Testis (tissue), 3 donors: ENCODE results near the gene PDZD7. TPM values are rescaled to one million over a fixed set of nuclear protein-coding genes. Genes with fewer than 3 reads are reported as not detected.

Source experiments
- DNase-seq: peaks from one replicate; pipeline ENCODE4 v3.0.0-alpha.2; 2019
- H3K27ac ChIP-seq, 2 donors: fragments of 200-600 bp; sonication (generic); one replicate each; pipeline ENCODE4 v1.5.1; 2019
- H3K27me3 ChIP-seq: fragments of 200-600 bp; sonication (generic); one replicate; pipeline ENCODE4 v1.5.1; 2019
- H3K36me3 ChIP-seq: fragments of 200-600 bp; sonication (generic); one replicate; pipeline ENCODE4 v1.5.1; 2017; ENCODE audit warnings: low read depth; ENCODE audit errors: missing control alignments
- H3K4me1 ChIP-seq: fragments of 200-600 bp; sonication (generic); one replicate; pipeline ENCODE4 v1.5.1; 2019
- H3K4me3 ChIP-seq, 2 donors: fragments of 200-600 bp; sonication (generic); one replicate each; pipeline ENCODE4 v1.5.1; 2017 to 2019
- H3K9me3 ChIP-seq: fragments of 200-600 bp; sonication (generic); one replicate; pipeline ENCODE4 v1.5.1; 2017
- POLR2A ChIP-seq: fragments of 450-650 bp; IDR thresholded peaks from one replicate; pipeline ENCODE4 v1.6.1; 2017; ENCODE audit warnings: antibody characterized with exemption, mild to moderate bottlenecking, moderate library complexity
- WGBS, 2 donors: methylation state at CpG; one replicate each; pipeline ENCODE4 v1.1.5; 2018; 5-methylcytosine and 5-hydroxymethylcytosine counted together
- intact Hi-C: fragments of 100-400 bp; cut with DNase I; formaldehyde crosslinking; loops from one replicate; pipeline ENCODE4 v1.15.1; 2023; ENCODE audit warnings: low total_unique reads
- polyA plus RNA-seq: library from polyadenylated mRNA; stranded (reverse); fragments of 350-450 nt; fragmentation: Illumina TruSeq; extraction: RNeasy Lipid Tissue Mini Kit (QIAGEN cat#74804); gene quantifications from one replicate; pipeline ENCODE4 v1.2.3, GENCODE V29; 2014; ENCODE audit warnings: low read depth, low replicate concordance; ENCODE audit not compliant: insufficient read depth
- total RNA-seq, 2 donors: library from RNA; depleted of rRNA; stranded (reverse); fragments of >200 nt; gene quantifications; one replicate each; pipeline ENCODE4 v1.2.3, GENCODE V29; 2016
- TF ChIP-seq, protein P1 (sequence below), 3 experiments: fragments of 450-650 bp in 2 of 3; fragments of 200-600 bp in 1 of 3; sonication (generic) in 1 of 3; IDR thresholded peaks; one replicate each; pipeline ENCODE4 v1.5.1; 2016 to 2019; ENCODE audit warnings: antibody characterized with exemption in 3 of 3, mild to moderate bottlenecking in 2 of 3, moderate library complexity in 1 of 3

PDZD7 gene
- total and polyA plus RNA-seq, 3 donors from 2014 or later = 1.6 to 3.5 (median 2.2) TPM

DNA sequence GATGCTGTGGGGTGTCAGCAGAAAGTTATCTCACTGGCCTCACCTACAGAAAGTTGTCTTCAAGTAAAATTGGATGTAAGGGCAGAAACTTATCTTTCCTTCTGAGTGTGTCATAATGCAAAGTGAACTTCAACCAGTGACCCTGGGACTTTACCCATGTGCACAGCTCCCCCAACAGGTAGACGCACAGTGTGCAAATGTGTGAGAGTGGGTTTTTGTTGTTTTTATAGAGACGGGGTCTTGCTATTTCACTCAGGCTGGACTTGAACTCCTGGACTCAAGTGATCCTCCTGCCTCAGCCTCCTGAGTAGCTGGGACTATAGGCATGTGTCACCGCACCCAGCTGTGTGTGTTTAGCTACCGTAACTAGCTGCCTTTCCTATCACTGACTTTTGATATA is 24.5 kb upstream of the PDZD7 start:
- no peaks in the 10 kb centered on the region for H3K27me3 ChIP-seq
- H3K27ac ChIP-seq = no peak overlapping the region
- DNase-seq = no peak
- TF ChIP-seq, protein P1, sequence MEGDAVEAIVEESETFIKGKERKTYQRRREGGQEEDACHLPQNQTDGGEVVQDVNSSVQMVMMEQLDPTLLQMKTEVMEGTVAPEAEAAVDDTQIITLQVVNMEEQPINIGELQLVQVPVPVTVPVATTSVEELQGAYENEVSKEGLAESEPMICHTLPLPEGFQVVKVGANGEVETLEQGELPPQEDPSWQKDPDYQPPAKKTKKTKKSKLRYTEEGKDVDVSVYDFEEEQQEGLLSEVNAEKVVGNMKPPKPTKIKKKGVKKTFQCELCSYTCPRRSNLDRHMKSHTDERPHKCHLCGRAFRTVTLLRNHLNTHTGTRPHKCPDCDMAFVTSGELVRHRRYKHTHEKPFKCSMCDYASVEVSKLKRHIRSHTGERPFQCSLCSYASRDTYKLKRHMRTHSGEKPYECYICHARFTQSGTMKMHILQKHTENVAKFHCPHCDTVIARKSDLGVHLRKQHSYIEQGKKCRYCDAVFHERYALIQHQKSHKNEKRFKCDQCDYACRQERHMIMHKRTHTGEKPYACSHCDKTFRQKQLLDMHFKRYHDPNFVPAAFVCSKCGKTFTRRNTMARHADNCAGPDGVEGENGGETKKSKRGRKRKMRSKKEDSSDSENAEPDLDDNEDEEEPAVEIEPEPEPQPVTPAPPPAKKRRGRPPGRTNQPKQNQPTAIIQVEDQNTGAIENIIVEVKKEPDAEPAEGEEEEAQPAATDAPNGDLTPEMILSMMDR (IDR thresholded peaks at IDR 0.05) = no peak
- no peak for TF ChIP-seq POLR2A
- no peaks in the 10 kb centered on the region for H3K36me3 ChIP-seq
- peaks cover 7% of the 10 kb centered on the region for H3K4me1 ChIP-seq
- intact Hi-C loops = no loop called here
- H3K9me3 ChIP-seq = no peaks in the 10 kb centered on the region
- H3K4me3 ChIP-seq = no peak overlapping the region
- WGBS, 2 donors = 91 to 94% methylated on average over 4 of the region's 4 CpGs

DNA sequence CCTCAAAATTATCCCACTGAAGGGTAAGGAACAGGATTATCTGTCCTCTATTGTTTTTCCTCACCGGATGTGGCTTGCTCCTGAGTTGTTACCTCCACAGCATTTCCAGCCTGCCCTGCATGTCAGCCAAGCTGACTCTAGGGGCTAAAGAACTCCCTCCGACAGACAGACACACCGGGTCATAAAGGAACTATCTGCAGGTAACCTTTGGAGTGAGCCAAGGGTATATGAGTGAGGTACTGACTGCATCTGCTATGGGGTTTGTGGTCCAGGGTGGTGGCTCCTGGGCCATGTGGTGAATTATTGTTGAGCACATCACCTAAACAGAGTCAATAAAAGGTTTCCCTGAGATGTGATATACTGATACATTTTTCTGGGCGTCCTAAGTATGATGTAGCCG is 23.9 kb upstream of the PDZD7 start:
- TF ChIP-seq, protein P1 (IDR thresholded peaks at IDR 0.05) = no peak
- no peak for TF ChIP-seq POLR2A
- 87 to 96% methylated on average over 5 of the region's 5 CpGs for WGBS, 2 donors
- DNase-seq = no peak
- no peaks in the 10 kb centered on the region for H3K9me3 ChIP-seq
- peaks cover 9% of the 10 kb centered on the region for H3K4me1 ChIP-seq
- H3K36me3 ChIP-seq = no peaks in the 10 kb centered on the region
- H3K27ac ChIP-seq = no peak overlapping the region
- H3K4me3 ChIP-seq = no peak overlapping the region
- intact Hi-C loops = no loop called here
- no peaks in the 10 kb centered on the region for H3K27me3 ChIP-seq

DNA sequence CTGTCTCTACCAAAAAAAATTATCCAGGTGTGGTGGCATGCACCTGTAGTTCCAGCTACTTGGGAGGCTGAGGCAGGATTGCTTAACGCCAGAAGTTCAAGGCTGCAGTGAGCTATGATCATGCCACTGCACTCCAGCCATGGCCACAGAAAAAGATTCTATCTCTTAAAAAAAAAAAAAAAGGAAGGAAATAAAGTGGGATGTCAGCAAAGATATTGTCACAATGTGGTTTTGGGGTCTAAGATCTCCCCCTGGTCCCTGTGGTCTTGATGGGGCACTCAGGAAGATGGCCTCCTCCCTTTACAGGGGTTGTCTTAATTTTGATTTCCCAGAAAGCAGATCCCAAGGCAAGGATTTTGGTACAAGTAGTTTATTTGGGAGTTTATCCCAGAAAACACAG is 23.4 kb upstream of the PDZD7 start:
- no peak overlapping the region for H3K27ac ChIP-seq
- TF ChIP-seq, protein P1 (IDR thresholded peaks at IDR 0.05) = no peak
- no peak for TF ChIP-seq POLR2A
- H3K27me3 ChIP-seq = no peaks in the 10 kb centered on the region
- intact Hi-C loops = no loop called here
- H3K4me1 ChIP-seq = peaks cover 9% of the 10 kb centered on the region
- WGBS, 2 donors = 82 to 88% methylated on average over 1 of the region's 1 CpG
- DNase-seq = no peak
- no peak overlapping the region for H3K4me3 ChIP-seq
- no peaks in the 10 kb centered on the region for H3K9me3 ChIP-seq
- no peaks in the 10 kb centered on the region for H3K36me3 ChIP-seq

DNA sequence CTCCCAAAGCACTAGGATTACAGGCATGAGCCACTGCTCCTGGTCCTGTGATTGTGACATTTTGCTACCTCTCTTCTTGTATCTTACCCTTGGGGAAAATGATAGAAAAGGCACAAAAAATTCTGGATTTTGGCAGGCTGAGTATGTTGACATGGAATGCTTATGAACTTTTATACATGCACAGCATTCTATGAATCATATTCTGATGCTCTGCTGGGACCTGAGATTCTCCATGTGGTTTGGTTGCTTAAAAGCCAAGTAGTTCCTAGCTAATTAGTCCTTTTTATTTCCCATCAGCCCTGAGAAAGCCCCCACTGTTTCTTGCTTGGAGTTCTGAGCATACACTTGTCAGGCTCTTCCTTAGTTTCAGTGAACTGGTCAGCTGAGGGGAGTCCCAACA is 22.6 kb upstream of the PDZD7 start:
- no peaks in the 10 kb centered on the region for H3K27me3 ChIP-seq
- H3K4me3 ChIP-seq = no peak overlapping the region
- intact Hi-C loops = no loop called here
- no peak for DNase-seq
- H3K4me1 ChIP-seq = peaks cover 9% of the 10 kb centered on the region
- no peaks in the 10 kb centered on the region for H3K9me3 ChIP-seq
- no peak overlapping the region for H3K27ac ChIP-seq
- no peaks in the 10 kb centered on the region for H3K36me3 ChIP-seq
- TF ChIP-seq POLR2A = no peak
- TF ChIP-seq, protein P1 (IDR thresholded peaks at IDR 0.05) = no peak

DNA sequence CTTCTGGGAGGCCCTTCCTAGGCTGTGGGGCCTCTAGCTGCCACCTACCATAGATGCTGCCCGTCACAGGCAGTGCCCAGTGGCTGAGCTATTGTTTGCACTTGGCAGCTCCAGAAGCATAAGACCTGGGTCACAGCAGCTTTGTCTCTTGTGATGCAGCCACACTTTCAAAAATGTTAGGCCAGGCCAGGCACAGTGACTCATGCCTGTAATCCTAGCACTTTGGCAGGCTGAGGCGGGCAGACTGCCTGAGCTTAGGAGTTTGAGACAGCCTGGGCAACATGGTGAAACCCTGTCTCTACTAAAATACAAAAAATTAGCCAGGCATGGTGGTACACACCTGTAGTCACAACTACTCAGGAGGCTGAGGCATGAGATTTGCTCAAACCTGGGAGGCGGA is 21.4 kb upstream of the PDZD7 start:
- TF ChIP-seq POLR2A = no peak
- TF ChIP-seq, protein P1 (IDR thresholded peaks at IDR 0.05) = no peak
- Histone ChIP-seq H3K27ac (no peak overlapping the region), H3K27me3 (no peaks in the 10 kb centered on the region), H3K4me1 (peaks cover 9% of the 10 kb centered on the region), H3K36me3 (no peaks in the 10 kb centered on the region), H3K9me3 (no peaks in the 10 kb centered on the region), H3K4me3 (no peak overlapping the region)
- no peak for DNase-seq
- intact Hi-C loops = no loop called here
- 95% methylated on average over 3 of the region's 3 CpGs for WGBS, 2 donors
